ENCODE measurements around the gene MED29.

GRCh38 chr19:39412100-39412866 lies 21.1 kb downstream of the MED29 start, which contains the start of gene PLEKHG2:
- TF ChIP-seq MAX (IDR thresholded peaks at IDR 0.05): peak; percentile 81
- peak; percentile 30; the same call in 1 of the 2 replicates for TF ChIP-seq YY1 (IDR thresholded peaks at IDR 0.05; ENCODE audit: low read depth)
- no peak; the same call in 1 of the 2 replicates for TF ChIP-seq FOXM1 (IDR thresholded peaks at IDR 0.05; ENCODE audit: borderline replicate concordance, low read depth)
- TF ChIP-seq REST (IDR thresholded peaks at IDR 0.05; ENCODE audit: low read depth): no peak
- peak; percentile 64; the same call in 1 of the 2 replicates for TF ChIP-seq EP300 (IDR thresholded peaks at IDR 0.05; ENCODE audit: borderline replicate concordance)
- TF ChIP-seq RAD21 (IDR thresholded peaks at IDR 0.05; ENCODE audit: low read depth): peak; percentile 51; the same call in 1 of the 2 replicates
- TF ChIP-seq TEAD4 (IDR thresholded peaks at IDR 0.05): peak; percentile 93
- peak; percentile 58; the same call in 1 of the 2 replicates for TF ChIP-seq TAF1 (IDR thresholded peaks at IDR 0.05; ENCODE audit: low read depth)
- 0 out of 2 replicates have a peak, but pooled peaks have one; percentile 14 for TF ChIP-seq EGR1 (IDR thresholded peaks at IDR 0.05)
- peak; percentile 92 for TF ChIP-seq CEBPB (IDR thresholded peaks at IDR 0.05)
- TF ChIP-seq TCF12 (IDR thresholded peaks at IDR 0.05; ENCODE audit: low read depth): peak; percentile 76
- peak; percentile 41; the same call in 1 of the 2 replicates for TF ChIP-seq CREB1 (IDR thresholded peaks at IDR 0.05; ENCODE audit: low read depth)
- TF ChIP-seq NFIC (IDR thresholded peaks at IDR 0.05): 0 out of 2 replicates have a peak, but pooled peaks have one; percentile 1

Data from Ishikawa (cell line).